WTC11 (cell line): Measurements from ENCODE around the gene NPPA. TPM values are rescaled to one million over a fixed set of nuclear protein-coding genes. Genes with fewer than 3 reads are reported as not detected.

Experiments
- ATAC-seq: fragments of 200-7000 bp; cut with Tn5 transposase; 2 replicates; pipeline ENCODE4 v1.10.0; 2021; ENCODE audit warnings: mild to moderate bottlenecking, moderate library complexity
- CTCF ChIA-PET: fragments of 300-600 bp; sonication (Branson Sonifier 250); formaldehyde crosslinking; loops from one replicate; lab custom pipeline; 2021; ENCODE audit warnings: antibody characterized with exemption; lab: Charles Lee
- POLR2A ChIA-PET: fragments of 350-600 bp; sonication (Branson Sonifier 250); formaldehyde crosslinking; loops from one replicate; lab custom pipeline; 2021; ENCODE audit warnings: antibody characterized with exemption; lab: Charles Lee
- DNase-seq: peaks from one replicate; pipeline ENCODE4 v3.0.0; 2021; ENCODE audit warnings: low spot score
- H3K27ac Mint-ChIP-seq: 2 replicates; pipeline ENCODE4 v1.8.0; 2021; ENCODE audit warnings: mixed read lengths
- H3K27me3 Mint-ChIP-seq: 2 replicates; pipeline ENCODE4 v1.8.0; 2021; ENCODE audit warnings: low read depth, mild to moderate bottlenecking, moderate library complexity, mixed read lengths
- H3K36me3 Mint-ChIP-seq: 2 replicates; pipeline ENCODE4 v1.8.0; 2021; ENCODE audit warnings: mixed read lengths
- H3K4me1 Mint-ChIP-seq: 2 replicates; pipeline ENCODE4 v1.8.0; 2022; ENCODE audit warnings: mixed read lengths
- H3K4me3 Mint-ChIP-seq: 2 replicates; pipeline ENCODE4 v1.8.0; 2021; ENCODE audit warnings: mild to moderate bottlenecking, moderate library complexity, mixed read lengths
- H3K9me3 Mint-ChIP-seq: 2 replicates; pipeline ENCODE4 v1.8.0; 2021; ENCODE audit warnings: mixed read lengths
- ATF1 ChIP-seq: sonication (generic); formaldehyde crosslinking; IDR thresholded peaks from 2 replicates; pipeline ENCODE4 v1.8.1; 2023; ENCODE audit warnings: mild to moderate bottlenecking, moderate library complexity, missing genetic modification reagents
- ATF3 ChIP-seq: sonication (generic); formaldehyde crosslinking; conservative IDR thresholded peaks from 2 replicates; pipeline ENCODE4 v1.8.1; 2022; ENCODE audit warnings: mild to moderate bottlenecking, missing genetic modification reagents
- CBFB ChIP-seq: sonication (generic); formaldehyde crosslinking; IDR thresholded peaks from 2 replicates; pipeline ENCODE4 v1.8.1; 2022; ENCODE audit warnings: mild to moderate bottlenecking, low read depth, missing genetic modification reagents
- EMX1 ChIP-seq: fragments of 250-450 bp; sonication (Bioruptor Pico); IDR thresholded peaks from 2 replicates; pipeline ENCODE4 v1.8.0; 2021; ENCODE audit warnings: mild to moderate bottlenecking
- GRHL2 ChIP-seq: fragments of 250-450 bp; sonication (Bioruptor Pico); IDR thresholded peaks from 2 replicates; pipeline ENCODE4 v1.8.0; 2022; ENCODE audit warnings: mild to moderate bottlenecking, moderate library complexity; ENCODE audit not compliant: insufficient replicate concordance, severe bottlenecking
- GTF2I ChIP-seq: fragments of 250-450 bp; sonication (Bioruptor Pico); conservative IDR thresholded peaks from 2 replicates; pipeline ENCODE4 v1.4.0; 2021; ENCODE audit warnings: mild to moderate bottlenecking
- HMGA2 ChIP-seq: fragments of 250-450 bp; sonication (Bioruptor Pico); IDR thresholded peaks from 2 replicates; pipeline ENCODE4 v1.4.0; 2021; ENCODE audit warnings: mild to moderate bottlenecking, moderate library complexity
- KAT7 ChIP-seq: sonication (generic); formaldehyde crosslinking; IDR thresholded peaks from 2 replicates; pipeline ENCODE4 v1.8.1; 2023; ENCODE audit warnings: missing genetic modification reagents, mild to moderate bottlenecking, borderline replicate concordance
- MYBL2 ChIP-seq: sonication (generic); formaldehyde crosslinking; IDR thresholded peaks from 2 replicates; pipeline ENCODE4 v1.8.1; 2023; ENCODE audit warnings: mild to moderate bottlenecking, moderate library complexity, missing genetic modification reagents
- NFATC4 ChIP-seq: fragments of 250-450 bp; sonication (Bioruptor Pico); IDR thresholded peaks from 2 replicates; pipeline ENCODE4 v1.9.0; 2021; ENCODE audit warnings: mild to moderate bottlenecking
- NR2C2 ChIP-seq: sonication (generic); formaldehyde crosslinking; IDR thresholded peaks from 2 replicates; pipeline ENCODE4 v1.8.0; 2022; ENCODE audit warnings: mild to moderate bottlenecking, missing genetic modification reagents
- PRRX2 ChIP-seq: fragments of 250-450 bp; sonication (Bioruptor Pico); IDR thresholded peaks from 2 replicates; pipeline ENCODE4 v1.8.0; 2021; ENCODE audit warnings: mild to moderate bottlenecking
- RORB ChIP-seq: fragments of 250-450 bp; sonication (Bioruptor Pico); IDR thresholded peaks from 2 replicates; pipeline ENCODE4 v1.9.0; 2021; ENCODE audit warnings: mild to moderate bottlenecking
- TCF7 ChIP-seq: sonication (generic); formaldehyde crosslinking; IDR thresholded peaks from 2 replicates; pipeline ENCODE4 v1.8.0; 2022; ENCODE audit warnings: mild to moderate bottlenecking, low read depth, missing genetic modification reagents, moderate library complexity
- TP53 ChIP-seq: sonication (generic); formaldehyde crosslinking; IDR thresholded peaks from 2 replicates; pipeline ENCODE4 v1.8.1; 2023; ENCODE audit warnings: mild to moderate bottlenecking, missing genetic modification reagents
- ZBTB21 ChIP-seq: sonication (generic); formaldehyde crosslinking; IDR thresholded peaks from 2 replicates; pipeline ENCODE4 v1.8.1; 2023; ENCODE audit warnings: mild to moderate bottlenecking, missing genetic modification reagents, borderline replicate concordance
- ZNF121 ChIP-seq: sonication (generic); formaldehyde crosslinking; IDR thresholded peaks from 2 replicates; pipeline ENCODE4 v1.8.0; 2023; ENCODE audit warnings: missing genetic modification reagents
- ZNF138 ChIP-seq: sonication (generic); formaldehyde crosslinking; conservative IDR thresholded peaks from 2 replicates; pipeline ENCODE4 v1.8.1; 2022; ENCODE audit warnings: mild to moderate bottlenecking, moderate library complexity, missing genetic modification reagents
- ZNF232 ChIP-seq: sonication (generic); formaldehyde crosslinking; IDR thresholded peaks from 2 replicates; pipeline ENCODE4 v1.8.0; 2022; ENCODE audit warnings: mild to moderate bottlenecking, missing genetic modification reagents
- ZNF263 ChIP-seq: sonication (generic); formaldehyde crosslinking; IDR thresholded peaks from 2 replicates; pipeline ENCODE4 v1.8.1; 2022; ENCODE audit warnings: low read depth, mild to moderate bottlenecking, moderate library complexity, missing genetic modification reagents
- ZNF671 ChIP-seq: fragments of 250-450 bp; sonication (Bioruptor Pico); IDR thresholded peaks from 2 replicates; pipeline ENCODE4 v1.8.0; 2021; ENCODE audit warnings: mild to moderate bottlenecking
- total RNA-seq: library from RNA; stranded (reverse); gene quantifications from 3 replicates; pipeline ENCODE4 v1.2.3, GENCODE V29; 2021
- TF ChIP-seq, protein P1 (sequence below): sonication (generic); formaldehyde crosslinking; IDR thresholded peaks from 2 replicates; pipeline ENCODE4 v1.8.1; 2022; ENCODE audit warnings: mild to moderate bottlenecking, moderate library complexity, missing genetic modification reagents
- TF ChIP-seq, protein P2 (sequence below): sonication (generic); formaldehyde crosslinking; conservative IDR thresholded peaks from 2 replicates; pipeline ENCODE4 v1.8.1; 2023; ENCODE audit warnings: mild to moderate bottlenecking, low read depth, missing genetic modification reagents, moderate library complexity

NPPA gene
- total RNA-seq, 1 experiment from 2014 or later, result not detected

DNA sequence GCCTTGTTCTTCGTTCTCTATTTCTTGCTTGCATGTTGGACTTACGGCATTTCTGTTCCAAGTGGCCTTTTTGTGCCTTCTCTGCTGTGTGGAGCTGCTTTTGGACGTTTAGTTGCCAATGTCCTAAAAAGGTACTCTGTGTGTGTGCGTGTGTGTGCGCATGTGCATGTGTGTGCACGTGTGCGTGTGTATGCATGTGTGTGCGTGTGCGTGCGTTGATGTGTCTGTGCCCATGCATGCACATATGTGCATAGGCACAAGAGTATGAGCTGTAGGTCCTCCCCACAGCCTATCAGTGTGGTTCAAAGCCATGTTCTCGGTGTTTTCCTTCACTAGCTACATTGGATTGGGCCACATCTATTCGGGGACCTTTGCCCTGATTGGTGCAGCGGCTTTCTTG, 13.7 kb downstream of the NPPA start:
- CTCF ChIA-PET, result no interaction called here
- ATAC-seq (no peak), DNase-seq (no peak)
- H3K27me3 Mint-ChIP-seq, result no peaks in the 10 kb centered on the region
- H3K9me3 Mint-ChIP-seq, result no peaks in the 10 kb centered on the region
- TF ChIP-seq GRHL2 (CRISPR knock-in tag) (no peak), RORB (CRISPR knock-in tag) (no peak), ATF3 (no peak), TCF7 (no peak), ZNF671 (no peak), ATF1 (CRISPR knock-in tag) (no peak), EMX1 (CRISPR knock-in tag) (no peak), ZNF263 (CRISPR knock-in tag) (no peak), ZNF232 (CRISPR knock-in tag) (no peak)
- TF ChIP-seq, protein P1, sequence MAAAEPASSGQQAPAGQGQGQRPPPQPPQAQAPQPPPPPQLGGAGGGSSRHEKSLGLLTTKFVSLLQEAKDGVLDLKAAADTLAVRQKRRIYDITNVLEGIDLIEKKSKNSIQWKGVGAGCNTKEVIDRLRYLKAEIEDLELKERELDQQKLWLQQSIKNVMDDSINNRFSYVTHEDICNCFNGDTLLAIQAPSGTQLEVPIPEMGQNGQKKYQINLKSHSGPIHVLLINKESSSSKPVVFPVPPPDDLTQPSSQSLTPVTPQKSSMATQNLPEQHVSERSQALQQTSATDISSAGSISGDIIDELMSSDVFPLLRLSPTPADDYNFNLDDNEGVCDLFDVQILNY (CRISPR knock-in tag), result no peak
- TF ChIP-seq, protein P2, sequence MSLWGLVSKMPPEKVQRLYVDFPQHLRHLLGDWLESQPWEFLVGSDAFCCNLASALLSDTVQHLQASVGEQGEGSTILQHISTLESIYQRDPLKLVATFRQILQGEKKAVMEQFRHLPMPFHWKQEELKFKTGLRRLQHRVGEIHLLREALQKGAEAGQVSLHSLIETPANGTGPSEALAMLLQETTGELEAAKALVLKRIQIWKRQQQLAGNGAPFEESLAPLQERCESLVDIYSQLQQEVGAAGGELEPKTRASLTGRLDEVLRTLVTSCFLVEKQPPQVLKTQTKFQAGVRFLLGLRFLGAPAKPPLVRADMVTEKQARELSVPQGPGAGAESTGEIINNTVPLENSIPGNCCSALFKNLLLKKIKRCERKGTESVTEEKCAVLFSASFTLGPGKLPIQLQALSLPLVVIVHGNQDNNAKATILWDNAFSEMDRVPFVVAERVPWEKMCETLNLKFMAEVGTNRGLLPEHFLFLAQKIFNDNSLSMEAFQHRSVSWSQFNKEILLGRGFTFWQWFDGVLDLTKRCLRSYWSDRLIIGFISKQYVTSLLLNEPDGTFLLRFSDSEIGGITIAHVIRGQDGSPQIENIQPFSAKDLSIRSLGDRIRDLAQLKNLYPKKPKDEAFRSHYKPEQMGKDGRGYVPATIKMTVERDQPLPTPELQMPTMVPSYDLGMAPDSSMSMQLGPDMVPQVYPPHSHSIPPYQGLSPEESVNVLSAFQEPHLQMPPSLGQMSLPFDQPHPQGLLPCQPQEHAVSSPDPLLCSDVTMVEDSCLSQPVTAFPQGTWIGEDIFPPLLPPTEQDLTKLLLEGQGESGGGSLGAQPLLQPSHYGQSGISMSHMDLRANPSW (CRISPR knock-in tag), result no peak
- H3K27ac Mint-ChIP-seq, result peak overlapping the region; percentile 54; the same call in 1 of the 2 replicates
- H3K36me3 Mint-ChIP-seq, result peaks cover 65% of the 10 kb centered on the region
- H3K4me1 Mint-ChIP-seq, result no peaks in the 10 kb centered on the region
- no peak overlapping the region for H3K4me3 Mint-ChIP-seq
- POLR2A ChIA-PET, result no interaction called here

DNA sequence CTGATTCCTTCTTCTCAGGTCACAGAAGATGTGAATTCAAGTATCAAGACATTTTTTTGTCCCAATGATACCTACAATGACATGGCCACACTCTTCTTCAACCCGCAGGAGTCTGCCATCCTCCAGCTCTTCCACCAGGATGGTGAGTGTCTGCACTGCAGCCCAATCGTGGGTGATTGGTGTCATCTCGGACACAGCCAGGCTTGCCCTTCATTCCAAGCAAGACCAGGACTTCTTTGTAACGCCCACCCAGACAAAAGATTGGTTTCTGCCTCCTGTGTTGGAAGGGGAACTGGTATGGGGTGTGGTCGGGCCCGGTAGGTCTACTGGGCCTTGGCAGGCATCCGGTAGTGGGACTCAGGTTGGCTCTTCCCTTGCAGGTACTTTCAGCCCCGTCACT, 14.1 kb downstream of the NPPA start:
- Mint-ChIP-seq H3K27me3 (no peaks in the 10 kb centered on the region), H3K36me3 (peaks cover 65% of the 10 kb centered on the region), H3K4me3 (no peak overlapping the region), H3K27ac (no peak overlapping the region), H3K9me3 (no peaks in the 10 kb centered on the region), H3K4me1 (no peaks in the 10 kb centered on the region)
- no peak for ATAC-seq
- CTCF ChIA-PET, result no interaction called here
- TF ChIP-seq ZNF138 (CRISPR knock-in tag) (no peak), KAT7 (CRISPR knock-in tag) (no peak), EMX1 (CRISPR knock-in tag) (no peak), HMGA2 (CRISPR knock-in tag) (no peak), CBFB (CRISPR knock-in tag) (no peak), GTF2I (CRISPR knock-in tag) (no peak), TP53 (CRISPR knock-in tag) (no peak), NFATC4 (CRISPR knock-in tag) (no peak), PRRX2 (CRISPR knock-in tag) (no peak), MYBL2 (CRISPR knock-in tag) (no peak), ATF3 (no peak), ZBTB21 (CRISPR knock-in tag) (no peak), NR2C2 (CRISPR knock-in tag) (no peak), ZNF121 (CRISPR knock-in tag) (no peak)
- no peak for DNase-seq
- POLR2A ChIA-PET, result no interaction called here
